Posterior cingulate gyrus (tissue), 11 donors: Measurements from ENCODE around the gene TBC1D24.
A peak's percentile ranks its signal among the peaks of the same experiment; 100 is the strongest.
"Not testable (repeated sequence)": the region's sequence is repeated elsewhere in the genome, so short reads cannot be mapped to it uniquely, and the experiment has no call there.

Experiments used
- DNase-seq, 10 donors: peaks; one replicate each; pipeline versions ENCODE4 v3.0.0 to v3.0.0-alpha.2; 2020 to 2021; ENCODE audit warnings: mixed read lengths in 3 of 10
- intact Hi-C: fragments of 100-400 bp; cut with DNase I; formaldehyde crosslinking; loops from one replicate; pipeline ENCODE4 v1.15.1; 2023

Gene TBC1D24

GRCh38 chr16:2527071-2527783, 52.3 kb downstream of the TBC1D24 start:
- intact Hi-C loops = no loop called here
- peak in 1 of 10 donors; percentile 79 for DNase-seq

- DNase-seq = peak in 1 of 10 donors; percentile 85
- intact Hi-C loops = no loop called here
These were observed 52.8 kb downstream of the TBC1D24 start for GRCh38 chr16:2527784-2528100.

- DNase-seq = peak in 1 of 10 donors; percentile 77
- intact Hi-C loops = no loop called here
These were observed 53.5 kb downstream of the TBC1D24 start for GRCh38 chr16:2528161-2529060.

GRCh38 chr16:2529061-2529931, 54.4 kb downstream of the TBC1D24 start:
- DNase-seq = peak in 2 of 10 donors; percentile 62 to 66
- intact Hi-C loops = no loop called here

GRCh38 chr16:2529961-2530628, 55.2 kb downstream of the TBC1D24 start:
- intact Hi-C loops = no loop called here
- no peak for DNase-seq

GRCh38 chr16:2530629-2531318, 55.8 kb downstream of the TBC1D24 start:
- peak in 1 of 10 donors; percentile 62 for DNase-seq

GRCh38 chr16:2531371-2531695, 56.4 kb downstream of the TBC1D24 start, which contains the start of gene CEMP1:
TSS of gene CEMP1 (minus strand) at chr16:2531408. CDS start at chr16:2531073, 335 bp downstream.
- no peak for DNase-seq
- intact Hi-C loops = no loop called here

More at GRCh38 chr16:2530629-2531318, 55.8 kb downstream of the TBC1D24 start:
- intact Hi-C loops = no loop called here

GRCh38 chr16:2531696-2532493, 57.0 kb downstream of the TBC1D24 start:
- intact Hi-C loops = no loop called here

GRCh38 chr16:2532494-2533141, 57.7 kb downstream of the TBC1D24 start:
- intact Hi-C loops = no loop called here
- peak in 9 of 10 donors; percentile 33 to 93 (median 54) for DNase-seq

More at GRCh38 chr16:2531696-2532493, 57.0 kb downstream of the TBC1D24 start:
- DNase-seq = peak; percentile 97 to 100 (median 98)

- intact Hi-C loops = not testable (repeated sequence)
- DNase-seq = peak in 2 of 10 donors; percentile 16 to 82
These were observed 58.3 kb downstream of the TBC1D24 start for GRCh38 chr16:2533142-2533755.

GRCh38 chr16:2533912-2534311, 59.0 kb downstream of the TBC1D24 start:
- DNase-seq = no peak
- intact Hi-C loops = no loop called here

- DNase-seq, intact Hi-C loops: not testable (repeated sequence)
These were observed 59.4 kb downstream of the TBC1D24 start for GRCh38 chr16:2534335-2534734.

- peak in 2 of 10 donors; percentile 5 to 67 for DNase-seq
- intact Hi-C loops = no loop called here
These were observed 60.7 kb downstream of the TBC1D24 start for GRCh38 chr16:2535625-2536013.

- DNase-seq = peak; percentile 84 to 99 (median 94)
- intact Hi-C loops = no loop called here
These were observed 62.8 kb downstream of the TBC1D24 start, which contains the start of gene PDPK1 for GRCh38 chr16:2537451-2538379. TSS of gene PDPK1 (plus strand) at chr16:2538021. CDS start at chr16:2538113, 92 bp downstream.

- peak in 2 of 10 donors; percentile 29 to 50 for DNase-seq
- intact Hi-C loops = not testable (repeated sequence)
These were observed 64.4 kb downstream of the TBC1D24 start for GRCh38 chr16:2539192-2539844.
